ENCODE data around the gene CD200R1L.

GRCh38 chr3:112811917-112812660, 34.6 kb downstream of the CD200R1L start:
- TF ChIP-seq POLR2A (IDR thresholded peaks at IDR 0.05; ENCODE audit: low read depth, low read length) (no peak), MXI1 (IDR thresholded peaks at IDR 0.05; ENCODE audit: borderline replicate concordance, low read depth, low read length) (no peak), CTCF (conservative IDR thresholded peaks at IDR 0.05; ENCODE audit: low read depth, low read length) (no peak), RFX5 (IDR thresholded peaks at IDR 0.05; ENCODE audit: low read depth, low read length) (no peak), BHLHE40 (IDR thresholded peaks at IDR 0.05; ENCODE audit: low read depth, low read length) (no peak), RAD21 (IDR thresholded peaks at IDR 0.05; ENCODE audit: low read length) (no peak), CEBPB (IDR thresholded peaks at IDR 0.05; ENCODE audit: low read depth, low read length) (no peak), ELK1 (IDR thresholded peaks at IDR 0.05; ENCODE audit: borderline replicate concordance, low read depth, low read length) (no peak), MAZ (IDR thresholded peaks at IDR 0.05; ENCODE audit: borderline replicate concordance, low read depth, low read length) (no peak), RCOR1 (IDR thresholded peaks at IDR 0.05; ENCODE audit: insufficient replicate concordance, low read length) (no peak), USF2 (IDR thresholded peaks at IDR 0.05; ENCODE audit: low read depth, low read length) (no peak)
